Transverse colon (tissue), 3 donors: ENCODE data around the gene NLGN2.

ENCODE experiments used
- POLR2A ChIP-seq: fragments of 450-650 bp; IDR thresholded peaks from one replicate; pipeline ENCODE4 v1.6.1; 2016; ENCODE audit warnings: antibody characterized with exemption, mild to moderate bottlenecking, moderate library complexity
- TF ChIP-seq, protein P1 (sequence below), 5 experiments: fragments of 200-600 bp in 3 of 5; fragments of 450-650 bp in 2 of 5; sonication (generic) in 3 of 5; IDR thresholded peaks; 1 replicate in 2 of 5; 2 replicates in 3 of 5; pipeline ENCODE4 v1.5.1; 2016 to 2017; ENCODE audit warnings: antibody characterized with exemption in 5 of 5, inconsistent platforms in 3 of 5, mild to moderate bottlenecking in 2 of 5, moderate library complexity in 1 of 5

DNA sequence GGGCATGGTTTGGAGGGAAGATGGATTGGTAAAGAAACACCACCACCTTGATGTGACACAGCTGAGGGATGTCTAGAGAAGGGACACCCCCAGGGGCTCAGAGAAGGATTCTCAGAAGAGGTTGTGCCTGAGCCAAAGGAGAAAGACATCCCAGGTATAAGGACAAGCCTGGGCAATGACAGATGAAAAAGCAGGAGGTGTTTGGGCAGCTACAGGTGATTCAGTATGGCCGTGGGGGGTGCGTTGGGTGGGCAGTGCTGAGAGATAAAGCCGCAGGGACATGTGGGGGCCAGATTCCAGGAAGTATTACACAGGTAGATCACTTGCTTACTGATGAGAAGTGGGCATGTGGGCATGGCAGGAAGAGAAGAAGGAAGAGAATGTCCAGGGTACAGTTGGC lies 45.7 kb upstream of the NLGN2 start:
- TF ChIP-seq, protein P1, sequence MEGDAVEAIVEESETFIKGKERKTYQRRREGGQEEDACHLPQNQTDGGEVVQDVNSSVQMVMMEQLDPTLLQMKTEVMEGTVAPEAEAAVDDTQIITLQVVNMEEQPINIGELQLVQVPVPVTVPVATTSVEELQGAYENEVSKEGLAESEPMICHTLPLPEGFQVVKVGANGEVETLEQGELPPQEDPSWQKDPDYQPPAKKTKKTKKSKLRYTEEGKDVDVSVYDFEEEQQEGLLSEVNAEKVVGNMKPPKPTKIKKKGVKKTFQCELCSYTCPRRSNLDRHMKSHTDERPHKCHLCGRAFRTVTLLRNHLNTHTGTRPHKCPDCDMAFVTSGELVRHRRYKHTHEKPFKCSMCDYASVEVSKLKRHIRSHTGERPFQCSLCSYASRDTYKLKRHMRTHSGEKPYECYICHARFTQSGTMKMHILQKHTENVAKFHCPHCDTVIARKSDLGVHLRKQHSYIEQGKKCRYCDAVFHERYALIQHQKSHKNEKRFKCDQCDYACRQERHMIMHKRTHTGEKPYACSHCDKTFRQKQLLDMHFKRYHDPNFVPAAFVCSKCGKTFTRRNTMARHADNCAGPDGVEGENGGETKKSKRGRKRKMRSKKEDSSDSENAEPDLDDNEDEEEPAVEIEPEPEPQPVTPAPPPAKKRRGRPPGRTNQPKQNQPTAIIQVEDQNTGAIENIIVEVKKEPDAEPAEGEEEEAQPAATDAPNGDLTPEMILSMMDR (IDR thresholded peaks at IDR 0.05) = no peak
- no peak for TF ChIP-seq POLR2A
